ENCODE results near the gene MCOLN2.
"Not testable (repeated sequence)": the region's sequence is repeated elsewhere in the genome, so short reads cannot be mapped to it uniquely, and the experiment has no call there.

Gene MCOLN2

DNA sequence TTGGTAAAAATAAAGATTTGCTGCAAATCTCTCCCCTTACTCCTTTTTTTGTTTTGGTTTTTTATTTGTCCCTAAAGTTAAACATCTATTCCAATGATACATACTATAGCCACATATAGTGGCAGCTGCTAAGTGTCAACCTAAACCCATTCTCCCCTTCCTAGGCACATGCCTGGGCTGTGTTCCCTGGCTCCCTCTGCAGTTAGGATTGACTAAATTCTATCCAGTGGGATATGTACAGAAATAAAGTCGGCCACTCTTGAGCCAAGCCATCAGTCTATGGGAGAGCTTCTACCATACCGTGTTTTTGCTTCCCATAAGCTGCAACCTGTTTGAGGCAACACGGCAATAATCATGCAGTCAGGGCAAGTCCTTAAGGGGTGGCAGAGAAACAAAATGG lies 27.8 kb upstream of the MCOLN2 start:
- no peak for TF ChIP-seq ESRRG (CRISPR knock-in tag; IDR thresholded peaks at IDR 0.05)
- TF ChIP-seq ZNF565 (CRISPR knock-in tag; conservative IDR thresholded peaks at IDR 0.05; ENCODE audit: low read depth), result no peak
- TF ChIP-seq RARB (CRISPR knock-in tag; IDR thresholded peaks at IDR 0.05), result no peak
- no peak for TF ChIP-seq OSR1 (CRISPR knock-in tag; IDR thresholded peaks at IDR 0.05)
- no peak for TF ChIP-seq TCF4 (CRISPR knock-in tag; IDR thresholded peaks at IDR 0.05; ENCODE audit: borderline replicate concordance)
- ATAC-seq, result no peak

GRCh38 chr1:85022700-85023099 lies 25.8 kb upstream of the MCOLN2 start:
- TF ChIP-seq ZFP30 (CRISPR knock-in tag; IDR thresholded peaks at IDR 0.05), result no peak
- no peak for TF ChIP-seq ZNF70 (CRISPR knock-in tag; IDR thresholded peaks at IDR 0.05)
- no peak for ATAC-seq

DNA sequence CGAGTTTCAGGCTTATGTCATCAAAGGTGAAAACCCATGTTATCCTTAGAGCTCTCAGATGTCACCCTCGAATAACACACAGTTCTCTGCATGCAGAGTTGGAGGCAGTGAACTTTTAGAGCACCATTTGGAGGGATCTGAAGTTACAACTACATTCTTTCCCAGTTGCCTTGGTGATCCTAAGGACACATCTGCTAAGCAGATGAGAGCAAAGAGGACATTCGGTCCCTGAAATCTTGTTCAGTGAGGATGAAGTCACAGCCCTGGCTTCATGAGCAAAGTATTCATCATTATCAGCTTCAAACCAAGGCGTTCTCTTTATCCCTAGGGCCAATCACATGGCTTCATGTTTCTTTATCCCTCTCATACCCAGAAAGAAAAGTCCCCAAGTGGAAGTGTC lies 23.1 kb upstream of the MCOLN2 start:
- no peak for ATAC-seq
- no peak for TF ChIP-seq ZNF70 (CRISPR knock-in tag; IDR thresholded peaks at IDR 0.05)
- TF ChIP-seq, protein P1, sequence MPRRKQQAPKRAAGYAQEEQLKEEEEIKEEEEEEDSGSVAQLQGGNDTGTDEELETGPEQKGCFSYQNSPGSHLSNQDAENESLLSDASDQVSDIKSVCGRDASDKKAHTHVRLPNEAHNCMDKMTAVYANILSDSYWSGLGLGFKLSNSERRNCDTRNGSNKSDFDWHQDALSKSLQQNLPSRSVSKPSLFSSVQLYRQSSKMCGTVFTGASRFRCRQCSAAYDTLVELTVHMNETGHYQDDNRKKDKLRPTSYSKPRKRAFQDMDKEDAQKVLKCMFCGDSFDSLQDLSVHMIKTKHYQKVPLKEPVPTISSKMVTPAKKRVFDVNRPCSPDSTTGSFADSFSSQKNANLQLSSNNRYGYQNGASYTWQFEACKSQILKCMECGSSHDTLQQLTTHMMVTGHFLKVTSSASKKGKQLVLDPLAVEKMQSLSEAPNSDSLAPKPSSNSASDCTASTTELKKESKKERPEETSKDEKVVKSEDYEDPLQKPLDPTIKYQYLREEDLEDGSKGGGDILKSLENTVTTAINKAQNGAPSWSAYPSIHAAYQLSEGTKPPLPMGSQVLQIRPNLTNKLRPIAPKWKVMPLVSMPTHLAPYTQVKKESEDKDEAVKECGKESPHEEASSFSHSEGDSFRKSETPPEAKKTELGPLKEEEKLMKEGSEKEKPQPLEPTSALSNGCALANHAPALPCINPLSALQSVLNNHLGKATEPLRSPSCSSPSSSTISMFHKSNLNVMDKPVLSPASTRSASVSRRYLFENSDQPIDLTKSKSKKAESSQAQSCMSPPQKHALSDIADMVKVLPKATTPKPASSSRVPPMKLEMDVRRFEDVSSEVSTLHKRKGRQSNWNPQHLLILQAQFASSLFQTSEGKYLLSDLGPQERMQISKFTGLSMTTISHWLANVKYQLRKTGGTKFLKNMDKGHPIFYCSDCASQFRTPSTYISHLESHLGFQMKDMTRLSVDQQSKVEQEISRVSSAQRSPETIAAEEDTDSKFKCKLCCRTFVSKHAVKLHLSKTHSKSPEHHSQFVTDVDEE (CRISPR knock-in tag; IDR thresholded peaks at IDR 0.05), result no peak
- no peak for TF ChIP-seq CSDC2 (CRISPR knock-in tag; IDR thresholded peaks at IDR 0.05)
- no peak for TF ChIP-seq ZFP3 (CRISPR knock-in tag; IDR thresholded peaks at IDR 0.05)
- TF ChIP-seq RARB (CRISPR knock-in tag; IDR thresholded peaks at IDR 0.05), result no peak
- TF ChIP-seq, protein P2, sequence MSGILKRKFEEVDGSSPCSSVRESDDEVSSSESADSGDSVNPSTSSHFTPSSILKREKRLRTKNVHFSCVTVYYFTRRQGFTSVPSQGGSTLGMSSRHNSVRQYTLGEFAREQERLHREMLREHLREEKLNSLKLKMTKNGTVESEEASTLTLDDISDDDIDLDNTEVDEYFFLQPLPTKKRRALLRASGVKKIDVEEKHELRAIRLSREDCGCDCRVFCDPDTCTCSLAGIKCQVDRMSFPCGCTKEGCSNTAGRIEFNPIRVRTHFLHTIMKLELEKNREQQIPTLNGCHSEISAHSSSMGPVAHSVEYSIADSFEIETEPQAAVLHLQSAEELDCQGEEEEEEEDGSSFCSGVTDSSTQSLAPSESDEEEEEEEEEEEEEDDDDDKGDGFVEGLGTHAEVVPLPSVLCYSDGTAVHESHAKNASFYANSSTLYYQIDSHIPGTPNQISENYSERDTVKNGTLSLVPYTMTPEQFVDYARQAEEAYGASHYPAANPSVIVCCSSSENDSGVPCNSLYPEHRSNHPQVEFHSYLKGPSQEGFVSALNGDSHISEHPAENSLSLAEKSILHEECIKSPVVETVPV (CRISPR knock-in tag; IDR thresholded peaks at IDR 0.05), result no peak
- no peak for TF ChIP-seq ESRRG (CRISPR knock-in tag; IDR thresholded peaks at IDR 0.05)
- no peak for TF ChIP-seq PATZ1 (CRISPR knock-in tag; IDR thresholded peaks at IDR 0.05; ENCODE audit: borderline replicate concordance)
- no peak for TF ChIP-seq TOX (CRISPR knock-in tag; IDR thresholded peaks at IDR 0.05; ENCODE audit: borderline replicate concordance)
- no peak for TF ChIP-seq ARNTL (CRISPR knock-in tag; IDR thresholded peaks at IDR 0.05; ENCODE audit: borderline replicate concordance, low read depth)
- no peak for TF ChIP-seq ZNF565 (CRISPR knock-in tag; conservative IDR thresholded peaks at IDR 0.05; ENCODE audit: low read depth)

- TF ChIP-seq ESRRG (CRISPR knock-in tag; IDR thresholded peaks at IDR 0.05) (no peak), CSDC2 (CRISPR knock-in tag; IDR thresholded peaks at IDR 0.05) (no peak), ZNF565 (CRISPR knock-in tag; conservative IDR thresholded peaks at IDR 0.05; ENCODE audit: low read depth) (no peak), GLIS3 (CRISPR knock-in tag; IDR thresholded peaks at IDR 0.05) (no peak), ARNTL (CRISPR knock-in tag; IDR thresholded peaks at IDR 0.05; ENCODE audit: borderline replicate concordance, low read depth) (no peak)
- TF ChIP-seq, protein P1 (CRISPR knock-in tag; IDR thresholded peaks at IDR 0.05), result no peak
Observed at GRCh38 chr1:85015826-85016225, 18.9 kb upstream of the MCOLN2 start.

DNA sequence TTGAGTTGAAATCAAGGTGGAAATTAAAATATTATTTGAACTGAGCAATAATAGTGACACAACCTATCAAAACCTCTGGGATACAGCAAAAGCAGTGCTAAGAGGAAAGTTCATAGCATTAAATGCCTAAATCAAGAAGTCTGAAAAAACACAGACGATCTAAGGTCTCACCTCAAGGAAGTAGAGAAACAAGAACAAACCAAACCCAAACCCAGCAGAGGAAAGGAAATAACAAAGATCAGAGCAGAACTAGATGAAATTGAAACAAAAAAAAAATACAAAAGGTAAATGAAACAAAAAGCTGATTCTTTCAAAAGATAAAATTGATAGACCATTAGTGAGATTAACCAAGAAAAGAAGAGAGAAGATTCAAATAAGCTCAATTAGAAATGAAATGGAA lies 8.7 kb upstream of the MCOLN2 start:
- not testable (repeated sequence) for ATAC-seq

More at GRCh38 chr1:85015826-85016225, 18.9 kb upstream of the MCOLN2 start:
- ATAC-seq, result no peak

Measured in SK-N-SH treated with all-trans-retinoic acid at 6 μM for 48 hours (cell line).